ENCODE measurements around the gene TCF7L2. TPM values are rescaled to one million over a fixed set of nuclear protein-coding genes. Genes with fewer than 3 reads are reported as not detected.

TCF7L2 gene
- total and polyA plus RNA-seq, 8 donors: 6.7 to 179 (median 61.7) TPM

DNA sequence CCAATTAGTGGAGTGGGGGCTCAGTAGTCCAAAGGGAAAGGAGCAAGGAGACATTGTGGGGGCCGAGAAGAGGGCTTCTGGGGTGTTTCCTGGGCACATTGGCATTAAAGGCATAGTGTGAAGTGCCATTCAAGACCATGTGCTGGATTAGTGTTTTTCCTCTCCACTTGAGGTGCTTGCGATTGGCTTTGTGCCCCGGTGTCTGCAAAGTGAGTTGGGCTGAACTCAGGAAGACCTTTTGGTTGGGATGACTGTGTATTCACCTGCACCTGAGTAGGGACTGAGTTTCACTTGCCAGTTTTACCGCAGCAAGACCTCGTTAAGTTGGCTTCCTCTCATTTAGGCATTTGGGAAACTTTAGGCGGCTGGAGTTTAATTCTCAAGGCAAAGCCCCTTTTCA lies 73.0 kb downstream of the TCF7L2 start:
- WGBS, 5 donors: 70 to 84% (median 76%) methylated on average over 6 of the region's 6 CpGs
- Histone ChIP-seq H3K9me3 (no peaks in the 10 kb centered on the region), H3K4me1 (peaks cover 58 to 78% (median 70%) of the 10 kb centered on the region in 4 donors), H3K36me3 (no peaks in the 10 kb centered on the region), H3K27ac (peak overlapping the region in 1 of 5 donors; percentile 10), H3K4me3 (no peak overlapping the region), H3K27me3 (no peaks in the 10 kb centered on the region)
- TF ChIP-seq EP300 (IDR thresholded peaks at IDR 0.05) (no peak), POLR2AphosphoS5 (IDR thresholded peaks at IDR 0.05) (no peak)
- TF ChIP-seq, protein P1, sequence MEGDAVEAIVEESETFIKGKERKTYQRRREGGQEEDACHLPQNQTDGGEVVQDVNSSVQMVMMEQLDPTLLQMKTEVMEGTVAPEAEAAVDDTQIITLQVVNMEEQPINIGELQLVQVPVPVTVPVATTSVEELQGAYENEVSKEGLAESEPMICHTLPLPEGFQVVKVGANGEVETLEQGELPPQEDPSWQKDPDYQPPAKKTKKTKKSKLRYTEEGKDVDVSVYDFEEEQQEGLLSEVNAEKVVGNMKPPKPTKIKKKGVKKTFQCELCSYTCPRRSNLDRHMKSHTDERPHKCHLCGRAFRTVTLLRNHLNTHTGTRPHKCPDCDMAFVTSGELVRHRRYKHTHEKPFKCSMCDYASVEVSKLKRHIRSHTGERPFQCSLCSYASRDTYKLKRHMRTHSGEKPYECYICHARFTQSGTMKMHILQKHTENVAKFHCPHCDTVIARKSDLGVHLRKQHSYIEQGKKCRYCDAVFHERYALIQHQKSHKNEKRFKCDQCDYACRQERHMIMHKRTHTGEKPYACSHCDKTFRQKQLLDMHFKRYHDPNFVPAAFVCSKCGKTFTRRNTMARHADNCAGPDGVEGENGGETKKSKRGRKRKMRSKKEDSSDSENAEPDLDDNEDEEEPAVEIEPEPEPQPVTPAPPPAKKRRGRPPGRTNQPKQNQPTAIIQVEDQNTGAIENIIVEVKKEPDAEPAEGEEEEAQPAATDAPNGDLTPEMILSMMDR (IDR thresholded peaks at IDR 0.05): no peak
- DNase-seq: no peak
- intact Hi-C loops (cut with DNase I; ENCODE audit: low total_unique reads): no loop called here

GRCh38 chr10:113024930-113025329 lies 74.9 kb downstream of the TCF7L2 start:
- no peak for DNase-seq
- Histone ChIP-seq H3K9me3 (no peaks in the 10 kb centered on the region), H3K27ac (no peak overlapping the region), H3K36me3 (no peaks in the 10 kb centered on the region), H3K4me1 (peaks cover 49 to 76% (median 61%) of the 10 kb centered on the region in 4 donors), H3K4me3 (no peak overlapping the region), H3K27me3 (no peaks in the 10 kb centered on the region)
- intact Hi-C loops (cut with DNase I; ENCODE audit: low total_unique reads): no loop called here
- TF ChIP-seq EP300 (IDR thresholded peaks at IDR 0.05): no peak
- WGBS, 5 donors: 97 to 100% (median 98%) methylated on average over 6 of the region's 6 CpGs

GRCh38 chr10:113025487-113025886 lies 75.4 kb downstream of the TCF7L2 start:
- TF ChIP-seq, protein P1 (IDR thresholded peaks at IDR 0.05): no peak
- TF ChIP-seq POLR2A (IDR thresholded peaks at IDR 0.05) (no peak), EP300 (IDR thresholded peaks at IDR 0.05) (no peak), POLR2AphosphoS5 (IDR thresholded peaks at IDR 0.05) (no peak)
- Histone ChIP-seq H3K27ac (no peak overlapping the region), H3K4me3 (no peak overlapping the region), H3K36me3 (no peaks in the 10 kb centered on the region), H3K27me3 (no peaks in the 10 kb centered on the region), H3K4me1 (peaks cover 44 to 76% (median 58%) of the 10 kb centered on the region in 4 donors), H3K9me3 (no peaks in the 10 kb centered on the region)
- 92 to 98% (median 97%) methylated on average over 6 of the region's 6 CpGs for WGBS, 5 donors
- intact Hi-C loops (cut with DNase I; ENCODE audit: low total_unique reads): no loop called here
- DNase-seq: no peak

GRCh38 chr10:113026679-113027078 lies 76.6 kb downstream of the TCF7L2 start:
- peaks cover 32 to 76% (median 57%) of the 10 kb centered on the region in 4 donors for H3K4me1 ChIP-seq
- H3K4me3 ChIP-seq: no peak overlapping the region
- intact Hi-C loops (cut with DNase I; ENCODE audit: low total_unique reads): no loop called here
- H3K27me3 ChIP-seq: no peaks in the 10 kb centered on the region
- H3K9me3 ChIP-seq: no peaks in the 10 kb centered on the region
- TF ChIP-seq, protein P1 (IDR thresholded peaks at IDR 0.05): no peak
- no peaks in the 10 kb centered on the region for H3K36me3 ChIP-seq
- peak overlapping the region in 3 of 5 donors; percentile 29 to 49 (median 38) for H3K27ac ChIP-seq
- 56 to 78% (median 63%) methylated on average over 4 of the region's 4 CpGs for WGBS, 5 donors
- DNase-seq: no peak

DNA sequence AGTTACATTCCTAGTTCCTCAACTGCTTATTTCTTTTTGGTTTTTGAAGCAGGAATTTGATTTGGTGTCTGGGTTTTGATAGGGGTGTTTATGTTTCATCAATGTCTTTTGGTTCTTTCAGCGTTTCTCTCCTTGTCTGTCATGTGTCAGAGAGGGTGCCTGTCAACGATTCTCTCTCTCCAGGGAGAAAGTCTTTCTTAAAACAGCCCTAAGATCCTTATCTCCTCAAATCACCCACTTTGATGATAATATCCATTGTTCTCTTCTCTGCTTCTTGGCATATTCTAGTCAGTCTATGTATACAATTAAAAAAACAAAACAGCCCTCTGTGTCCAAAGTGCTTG lies 77.2 kb downstream of the TCF7L2 start:
- TF ChIP-seq, protein P1 (IDR thresholded peaks at IDR 0.05): no peak
- TF ChIP-seq EP300 (IDR thresholded peaks at IDR 0.05) (no peak), POLR2AphosphoS5 (IDR thresholded peaks at IDR 0.05) (no peak), POLR2A (IDR thresholded peaks at IDR 0.05) (no peak)
- no peak for DNase-seq
- peak overlapping the region in 4 of 5 donors; percentile 24 to 66 (median 46) for H3K27ac ChIP-seq
- no peaks in the 10 kb centered on the region for H3K9me3 ChIP-seq
- peaks cover 28 to 76% (median 53%) of the 10 kb centered on the region in 4 donors for H3K4me1 ChIP-seq
- intact Hi-C loops (cut with DNase I; ENCODE audit: low total_unique reads): no loop called here
- no peaks in the 10 kb centered on the region for H3K36me3 ChIP-seq
- H3K4me3 ChIP-seq: no peak overlapping the region
- H3K27me3 ChIP-seq: no peaks in the 10 kb centered on the region
- WGBS, 5 donors: 11 to 37% (median 23%) methylated on average over 2 of the region's 2 CpGs

Data from stomach (tissue), 9 donors.